HCT116 (cell line): Measurements from ENCODE around the gene SIL1. TPM values are rescaled to one million over a fixed set of nuclear protein-coding genes. Genes with fewer than 3 reads are reported as not detected.

Experiments
- ATAC-seq: fragments of 200-7000 bp; cut with Tn5 transposase; 2 replicates; pipeline ENCODE4 v1.9.1; 2020; ENCODE audit warnings: mild to moderate bottlenecking, moderate library complexity
- BruUV-seq: library from RNA; stranded (reverse); fragments of 400-500 nt; replicated peaks from 2 replicates; lab custom pipeline; 2021; lab: Mats Ljungman, UMichigan
- CTCF ChIA-PET: fragments of 300-600 bp; sonication (Branson Sonifier 250); formaldehyde crosslinking; loops from one replicate; lab custom pipeline; 2021; ENCODE audit warnings: antibody characterized with exemption; lab: Charles Lee
- POLR2A ChIA-PET: fragments of 300-600, 350-600 bp; sonication (Branson Sonifier 250); formaldehyde crosslinking; loops from one replicate; lab custom pipeline; 2021; ENCODE audit warnings: antibody characterized with exemption; lab: Charles Lee
- RAD21 ChIA-PET, 2 experiments: fragments of 300-600 bp; sonication (Branson Sonifier 250); formaldehyde crosslinking; loops; one replicate each; lab custom pipeline; 2023; ENCODE audit warnings: low total read pairs in 2 of 2; ENCODE audit not compliant: uncharacterized antibody in 2 of 2, unreplicated experiment in 2 of 2, low non-redundant PET in 1 of 2; lab: Charles Lee
- DNase-seq: peaks from one replicate; pipeline ENCODE4 v3.0.0-alpha.2; 2010; ENCODE audit warnings: low read depth, low spot score
- H2AFZ ChIP-seq: fragments of 200-600 bp; shearing (Covaris generic), sonication (generic); 2 replicates; pipeline ENCODE4 v1.6.1; 2017; ENCODE audit warnings: low read depth, mixed run types, mixed read lengths, antibody characterized with exemption, low read length; ENCODE audit not compliant: poor library complexity, severe bottlenecking
- H3K27ac ChIP-seq: 2 replicates; pipeline ENCODE4 v1.5.1; 2012; ENCODE audit warnings: low read depth, low read length
- H3K27me3 ChIP-seq: fragments of 200-600 bp; sonication (generic); 2 replicates; pipeline ENCODE4 v1.6.1; 2016; ENCODE audit warnings: mixed run types, low read length, mixed read lengths; ENCODE audit not compliant: insufficient read depth
- H3K36me3 ChIP-seq, 2 experiments: fragments of 200-500 bp in 1 of 2; fragments of 200-600 bp in 1 of 2; sonication (Bioruptor generic) in 1 of 2; sonication (generic) in 1 of 2; 2 replicates each; pipeline versions ENCODE4 v1.5.1 to v1.6.1; 2014 to 2016; ENCODE audit warnings: low read length in 2 of 2, inconsistent platforms in 1 of 2, mixed read lengths in 1 of 2, mixed run types in 1 of 2; ENCODE audit not compliant: insufficient read depth in 2 of 2, control insufficient read depth in 1 of 2
- H3K4me1 ChIP-seq, 2 experiments: fragments of 200-600 bp in 1 of 2; sonication (generic) in 1 of 2; 2 replicates each; pipeline versions ENCODE4 v1.5.1 to v1.6.1; 2012 to 2017; ENCODE audit warnings: low read length in 2 of 2, inconsistent platforms in 1 of 2, mild to moderate bottlenecking in 1 of 2, mixed read lengths in 1 of 2, mixed run types in 1 of 2, moderate library complexity in 1 of 2; ENCODE audit not compliant: insufficient read depth in 2 of 2, control insufficient read depth in 1 of 2
- H3K4me2 ChIP-seq: fragments of 200-600 bp; sonication (generic); 2 replicates; pipeline ENCODE4 v1.6.1; 2017; ENCODE audit warnings: mixed run types, low read length, mixed read lengths
- H3K4me3 ChIP-seq, 2 experiments: fragments of 200-600 bp in 1 of 2; sonication (generic) in 1 of 2; replicated peaks in 1 of 2; 2 replicates each; pipeline ENCODE4 v1.5.1; 2011 to 2016; ENCODE audit warnings: low read length in 2 of 2, control low read depth in 1 of 2, low read depth in 1 of 2, mild to moderate bottlenecking in 1 of 2, mixed read lengths in 1 of 2, mixed run types in 1 of 2
- H3K79me2 ChIP-seq: fragments of 200-600 bp; sonication (generic); 2 replicates; pipeline ENCODE4 v1.6.1; 2017; ENCODE audit warnings: mild to moderate bottlenecking, mixed run types, low read length, moderate library complexity, mixed read lengths; ENCODE audit not compliant: insufficient read depth
- H3K9ac ChIP-seq: fragments of 200-600 bp; sonication (generic); 2 replicates; pipeline ENCODE4 v1.6.1; 2016; ENCODE audit warnings: low read length, mixed read lengths
- H3K9me2 ChIP-seq: fragments of 200-600 bp; sonication (generic), shearing (Covaris generic); 2 replicates; pipeline ENCODE4 v1.6.1; 2017; ENCODE audit warnings: mixed run types, mild to moderate bottlenecking, moderate library complexity; ENCODE audit not compliant: insufficient read depth
- H3K9me3 ChIP-seq, 2 experiments: fragments of 200-500 bp in 1 of 2; fragments of 200-600 bp in 1 of 2; sonication (Bioruptor generic) in 1 of 2; sonication (generic) in 1 of 2; 2 replicates each; pipeline ENCODE4 v1.6.1; 2014 to 2017; ENCODE audit warnings: low read length in 2 of 2, mixed read lengths in 2 of 2, inconsistent platforms in 1 of 2, low read depth in 1 of 2, mild to moderate bottlenecking in 1 of 2, mixed run types in 1 of 2, moderate library complexity in 1 of 2; ENCODE audit not compliant: control insufficient read depth in 1 of 2, insufficient read depth in 1 of 2
- H4K20me1 ChIP-seq: fragments of 200-600 bp; sonication (generic), shearing (Covaris generic); 2 replicates; pipeline ENCODE4 v1.6.1; 2017; ENCODE audit warnings: mixed run types, mild to moderate bottlenecking, moderate library complexity; ENCODE audit not compliant: insufficient read depth
- CBX3 ChIP-seq: IDR thresholded peaks from 2 replicates; pipeline ENCODE4 v1.6.1; 2012; ENCODE audit warnings: low read depth
- CEBPB ChIP-seq: IDR thresholded peaks from 2 replicates; pipeline ENCODE4 v1.6.1; 2012; ENCODE audit warnings: low read depth
- CTCF ChIP-seq, 3 experiments: fragments of 200-600 bp in 1 of 3; sonication (generic) in 1 of 3; IDR thresholded peaks in 2 of 3; conservative IDR thresholded peaks in 1 of 3; 2 replicates each; pipeline ENCODE4 v1.5.1; 2012 to 2017; ENCODE audit warnings: low read depth in 2 of 3, low read length in 2 of 3, antibody characterized with exemption in 1 of 3, borderline replicate concordance in 1 of 3, control low read depth in 1 of 3, mild to moderate bottlenecking in 1 of 3, mixed read lengths in 1 of 3, mixed run types in 1 of 3, moderate library complexity in 1 of 3; ENCODE audit not compliant: insufficient read depth in 1 of 3
- ELF1 ChIP-seq: IDR thresholded peaks from 2 replicates; pipeline ENCODE4 v1.6.1; 2012; ENCODE audit warnings: low read depth, borderline replicate concordance
- EZH2 ChIP-seq: fragments of 200-600 bp; sonication (generic); IDR thresholded peaks from 2 replicates; pipeline ENCODE4 v1.6.1; 2017; ENCODE audit warnings: antibody characterized with exemption, mixed run types
- EZH2phosphoT487 ChIP-seq: fragments of 200-600 bp; IDR thresholded peaks from 2 replicates; pipeline ENCODE4 v1.6.1; 2018; ENCODE audit warnings: antibody characterized with exemption, borderline replicate concordance
- JUND ChIP-seq: IDR thresholded peaks from 2 replicates; pipeline ENCODE4 v1.6.1; 2012
- SRF ChIP-seq: IDR thresholded peaks from 2 replicates; pipeline ENCODE4 v1.6.1; 2012; ENCODE audit warnings: low read depth
- TCF7L2 ChIP-seq: IDR thresholded peaks from 2 replicates; pipeline ENCODE4 v1.7.0; 2011; ENCODE audit warnings: borderline replicate concordance, inconsistent platforms; ENCODE audit not compliant: insufficient read depth, insufficient read length; ENCODE audit errors: extremely low read depth
- YY1 ChIP-seq: IDR thresholded peaks from 2 replicates; pipeline ENCODE4 v1.6.1; 2011; ENCODE audit warnings: low read length, low read depth, moderate library complexity, mild to moderate bottlenecking; ENCODE audit not compliant: insufficient replicate concordance; ENCODE audit errors: extremely low read depth
- ZNF274 ChIP-seq: fragments of 200-500 bp; sonication (Bioruptor generic); IDR thresholded peaks from 2 replicates; pipeline ENCODE4 v1.6.1; 2014; ENCODE audit warnings: mild to moderate bottlenecking, low read depth, low read length, inconsistent platforms
- intact Hi-C: fragments of 100-400 bp; cut with micrococcal nuclease; formaldehyde crosslinking; loops from 2 replicates; pipeline ENCODE4 v1.10.0; 2022
- total RNA-seq: library from RNA; stranded (reverse); gene quantifications from one replicate; pipeline ENCODE4 v1.2.1, GENCODE V29; 2021; ENCODE audit not compliant: unreplicated experiment

Gene SIL1
- total RNA-seq, 1 experiment from 2014 or later, result 34.0 TPM

DNA sequence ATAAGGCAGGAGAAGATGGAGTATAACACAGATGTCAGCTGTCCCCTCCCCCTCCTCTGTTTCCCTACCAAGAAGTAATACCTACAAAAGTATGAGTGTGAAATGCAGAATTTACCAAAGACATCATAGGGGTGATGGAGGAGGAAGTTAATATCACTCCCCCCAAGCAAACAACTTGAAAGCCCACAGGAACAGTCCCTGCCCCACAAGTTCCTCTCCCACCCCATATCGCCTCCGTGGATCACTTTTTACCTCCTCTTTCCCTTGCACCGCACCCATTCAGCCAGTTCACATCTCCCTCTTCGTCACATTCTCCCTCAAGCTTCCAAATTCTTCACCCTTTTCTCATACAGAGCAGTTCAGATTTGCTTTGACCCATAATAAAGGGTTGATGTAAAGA is 7.0 kb upstream of the SIL1 start:
- no peaks in the 10 kb centered on the region for H4K20me1 ChIP-seq
- ATAC-seq, result no peak
- no peak overlapping the region for H3K4me3 ChIP-seq
- no TSS peak for BruUV-seq
- no peak for DNase-seq
- H3K9me2 ChIP-seq, result no peaks in the 10 kb centered on the region
- H3K27me3 ChIP-seq, result no peaks in the 10 kb centered on the region
- H3K9me3 ChIP-seq, result no peaks in the 10 kb centered on the region
- no peak overlapping the region for H3K4me2 ChIP-seq
- ChIA-PET CTCF (no interaction called here), POLR2A (no interaction called here), RAD21 (no interaction called here)
- H3K36me3 ChIP-seq, result no peaks in the 10 kb centered on the region
- no peaks in the 10 kb centered on the region for H3K4me1 ChIP-seq
- intact Hi-C loops, result loop anchor here (10.0 kb wide), 1 partner anchor 60 kb away; no protein-coding TSS in a partner anchor
- TF ChIP-seq ZNF274, result no peak
- TF ChIP-seq ELF1, result no peak
- no peak overlapping the region for H3K27ac ChIP-seq
- no peaks in the 10 kb centered on the region for H3K79me2 ChIP-seq
- no peak overlapping the region for H2AFZ ChIP-seq
- H3K9ac ChIP-seq, result no peak overlapping the region

- CTCF ChIA-PET, result no interaction called here
- Histone ChIP-seq H3K27ac (no peak overlapping the region), H3K4me3 (no peak overlapping the region), H3K4me1 (no peaks in the 10 kb centered on the region)
- no peak for TF ChIP-seq SRF
- no peak for TF ChIP-seq CBX3
- no peak for TF ChIP-seq JUND
- TF ChIP-seq EZH2, result no peak
- TF ChIP-seq EZH2phosphoT487, result no peak
- TF ChIP-seq CTCF (IDR thresholded peaks at IDR 0.05 in 2 of 3, conservative IDR thresholded peaks at IDR 0.05 in 1 of 3; ENCODE audit: borderline replicate concordance in 1 of 3, insufficient read depth in 1 of 3, low read depth in 2 of 3, low read length in 2 of 3), result no peak
- no peak for TF ChIP-seq CEBPB
- no peak for TF ChIP-seq YY1
- TF ChIP-seq TCF7L2, result no peak
- TF ChIP-seq, all 23 proteins: peak for 0
- intact Hi-C loops, result loop anchor here (10.0 kb wide), 1 partner anchor 59 kb away; no protein-coding TSS in a partner anchor
- DNase-seq (no peak), ATAC-seq (no peak)
- Histone ChIP-seq H3K79me2 (no peaks in the 10 kb centered on the region), H3K27me3 (no peaks in the 10 kb centered on the region), H3K4me2 (no peak overlapping the region), H3K9me3 (no peaks in the 10 kb centered on the region), H3K9me2 (no peaks in the 10 kb centered on the region), H2AFZ (no peak overlapping the region), H3K9ac (no peak overlapping the region), H3K36me3 (no peaks in the 10 kb centered on the region), H4K20me1 (no peaks in the 10 kb centered on the region)
- RAD21 ChIA-PET, result no interaction called here
- BruUV-seq, result no TSS peak
- POLR2A ChIA-PET, result no interaction called here
These were observed 6.0 kb upstream of the SIL1 start for GRCh38 chr5:139204196-139204595.
